GM21717 (cell line): ENCODE data around the gene FER.

Source experiments
- ATAC-seq: cut with Tn5 transposase; IDR thresholded peaks from one replicate; pipeline ENCODE4 v1.9.1; 2021; ENCODE audit warnings: mild to moderate bottlenecking, moderate library complexity; ENCODE audit not compliant: unreplicated experiment

Gene FER

GRCh38 chr5:109100971-109101370 is 353.3 kb downstream of the FER start:
- no peak for ATAC-seq

GRCh38 chr5:109102096-109102690 is 354.5 kb downstream of the FER start:
- no peak for ATAC-seq

- no peak for ATAC-seq
These were observed 358.1 kb downstream of the FER start for GRCh38 chr5:109105631-109106267.

GRCh38 chr5:109111680-109112079 is 364.0 kb downstream of the FER start:
- ATAC-seq: no peak

- ATAC-seq: no peak
These were observed 365.9 kb downstream of the FER start for GRCh38 chr5:109113608-109114007.

- ATAC-seq: no peak
These were observed 373.5 kb downstream of the FER start for GRCh38 chr5:109121225-109121624.

GRCh38 chr5:109125755-109126429 is 378.2 kb downstream of the FER start:
- ATAC-seq: no peak

- no peak for ATAC-seq
These were observed 378.8 kb downstream of the FER start for GRCh38 chr5:109126481-109126880.

GRCh38 chr5:109136906-109137305 is 389.2 kb downstream of the FER start:
- no peak for ATAC-seq

- no peak for ATAC-seq
These were observed 393.8 kb downstream of the FER start for GRCh38 chr5:109141222-109142200.

- no peak for ATAC-seq
These were observed 395.3 kb downstream of the FER start for GRCh38 chr5:109143031-109143430.

- ATAC-seq: no peak
These were observed 397.4 kb downstream of the FER start for GRCh38 chr5:109145139-109145538.

GRCh38 chr5:109146591-109146990 is 398.9 kb downstream of the FER start:
- ATAC-seq: no peak

GRCh38 chr5:109152565-109152964 is 404.9 kb downstream of the FER start:
- no peak for ATAC-seq

GRCh38 chr5:109155625-109156024 is 407.9 kb downstream of the FER start:
- no peak for ATAC-seq

GRCh38 chr5:109156885-109157284 is 409.2 kb downstream of the FER start:
- ATAC-seq: no peak

- ATAC-seq: no peak
These were observed 412.8 kb downstream of the FER start for GRCh38 chr5:109160468-109160867.

- ATAC-seq: peak; percentile 74
These were observed 414.4 kb downstream of the FER start for GRCh38 chr5:109161914-109162683.

- no peak for ATAC-seq
These were observed 415.6 kb downstream of the FER start for GRCh38 chr5:109163336-109163735.

- no peak for ATAC-seq
These were observed 416.3 kb downstream of the FER start for GRCh38 chr5:109164001-109164400.
